Loucy (cell line): Measurements from ENCODE around the gene SIM2.

Experiments used
- H2AFZ ChIP-seq: fragments of 200-600 bp; sonication (generic); 2 replicates; pipeline ENCODE4 v1.6.0; 2016; ENCODE audit warnings: antibody characterized with exemption, mild to moderate bottlenecking, low read length, moderate library complexity
- H3F3A ChIP-seq: fragments of 200-600 bp; 2 replicates; pipeline ENCODE4 v1.6.0; 2016; ENCODE audit warnings: antibody characterized with exemption, low read depth, mild to moderate bottlenecking
- H3K27me3 ChIP-seq: fragments of 200-600 bp; sonication (generic); 2 replicates; pipeline ENCODE4 v1.6.1; 2014; ENCODE audit warnings: low read length, mild to moderate bottlenecking; ENCODE audit not compliant: insufficient read depth, poor library complexity, severe bottlenecking
- H3K36me3 ChIP-seq: fragments of 200-600 bp; sonication (generic); 2 replicates; pipeline ENCODE4 v1.6.1; 2016; ENCODE audit warnings: low read length; ENCODE audit not compliant: insufficient read depth
- H3K4me1 ChIP-seq: fragments of 200-600 bp; sonication (generic); 2 replicates; pipeline ENCODE4 v1.5.1; 2014; ENCODE audit warnings: low read length, mild to moderate bottlenecking; ENCODE audit not compliant: insufficient read depth, poor library complexity, severe bottlenecking
- H3K4me2 ChIP-seq: fragments of 200-600 bp; sonication (generic); 2 replicates; pipeline ENCODE4 v1.6.0; 2014; ENCODE audit warnings: antibody characterized with exemption, low read length, low read depth, mild to moderate bottlenecking; ENCODE audit not compliant: poor library complexity, severe bottlenecking
- H3K4me3 ChIP-seq: fragments of 200-600 bp; sonication (generic); 2 replicates; pipeline ENCODE4 v1.5.1; 2014; ENCODE audit warnings: low read length, mild to moderate bottlenecking, mixed read lengths; ENCODE audit not compliant: poor library complexity, severe bottlenecking
- H3K79me2 ChIP-seq: fragments of 200-600 bp; sonication (generic); 2 replicates; pipeline ENCODE4 v1.6.1; 2014; ENCODE audit warnings: low read length; ENCODE audit not compliant: insufficient read depth
- H3K9ac ChIP-seq: fragments of 200-600 bp; sonication (generic); 2 replicates; pipeline ENCODE4 v1.6.0; 2014; ENCODE audit warnings: mild to moderate bottlenecking, low read depth, low read length, moderate library complexity; ENCODE audit not compliant: poor library complexity, severe bottlenecking
- H3K9me2 ChIP-seq: fragments of 200-600 bp; sonication (generic); replicated peaks from 2 replicates; pipeline ENCODE4 v1.6.1; 2016; ENCODE audit warnings: low read depth, low read length, mixed read lengths
- H3K9me3 ChIP-seq: fragments of 200-600 bp; sonication (generic); 2 replicates; pipeline ENCODE4 v1.6.1; 2014; ENCODE audit warnings: mild to moderate bottlenecking, antibody characterized with exemption, low read length, low read depth; ENCODE audit not compliant: insufficient read depth
- H4K20me1 ChIP-seq: fragments of 200-600 bp; sonication (generic); 2 replicates; pipeline ENCODE4 v1.6.0; 2014; ENCODE audit warnings: antibody characterized with exemption, low read length, mild to moderate bottlenecking; ENCODE audit not compliant: insufficient read depth, poor library complexity, severe bottlenecking
- CTCF ChIP-seq: fragments of 200-600 bp; sonication (generic); conservative IDR thresholded peaks from 2 replicates; pipeline ENCODE4 v1.5.1; 2014; ENCODE audit warnings: mild to moderate bottlenecking, antibody characterized with exemption, low read length
- EZH2phosphoT487 ChIP-seq: fragments of 200-600 bp; IDR thresholded peaks from 2 replicates; pipeline ENCODE4 v1.6.1; 2018; ENCODE audit warnings: antibody characterized with exemption, mild to moderate bottlenecking, moderate library complexity, borderline replicate concordance

The SIM2 gene

GRCh38 chr21:36734367-36735200 is 35.7 kb downstream of the SIM2 start:
- H3K4me1 ChIP-seq = no peaks in the 10 kb centered on the region
- no peak overlapping the region for H3K4me2 ChIP-seq
- H3K9me3 ChIP-seq = no peaks in the 10 kb centered on the region
- H3K9me2 ChIP-seq = no peaks in the 10 kb centered on the region
- H3K9ac ChIP-seq = no peak overlapping the region
- H4K20me1 ChIP-seq = no peaks in the 10 kb centered on the region
- H3K27me3 ChIP-seq = no peaks in the 10 kb centered on the region
- H2AFZ ChIP-seq = no peak overlapping the region
- H3K4me3 ChIP-seq = no peak overlapping the region
- no peak for TF ChIP-seq CTCF
- no peak for TF ChIP-seq EZH2phosphoT487
- no peaks in the 10 kb centered on the region for H3K79me2 ChIP-seq
- H3F3A ChIP-seq = no peaks in the 10 kb centered on the region
- no peaks in the 10 kb centered on the region for H3K36me3 ChIP-seq

GRCh38 chr21:36735201-36735515 is 36.2 kb downstream of the SIM2 start:
- H3K4me1 ChIP-seq = no peaks in the 10 kb centered on the region
- H3K36me3 ChIP-seq = no peaks in the 10 kb centered on the region
- no peak overlapping the region for H3K4me2 ChIP-seq
- H3F3A ChIP-seq = no peaks in the 10 kb centered on the region
- no peak overlapping the region for H3K9ac ChIP-seq
- no peak overlapping the region for H3K4me3 ChIP-seq
- no peak overlapping the region for H2AFZ ChIP-seq
- H3K9me2 ChIP-seq = no peaks in the 10 kb centered on the region
- no peaks in the 10 kb centered on the region for H3K79me2 ChIP-seq
- no peaks in the 10 kb centered on the region for H3K27me3 ChIP-seq
- no peak for TF ChIP-seq EZH2phosphoT487
- no peak for TF ChIP-seq CTCF
- no peaks in the 10 kb centered on the region for H4K20me1 ChIP-seq
- H3K9me3 ChIP-seq = no peaks in the 10 kb centered on the region

GRCh38 chr21:36735724-36736320 is 36.9 kb downstream of the SIM2 start:
- no peaks in the 10 kb centered on the region for H3F3A ChIP-seq
- H3K9me3 ChIP-seq = no peaks in the 10 kb centered on the region
- H3K36me3 ChIP-seq = no peaks in the 10 kb centered on the region
- no peak overlapping the region for H3K4me3 ChIP-seq
- H3K79me2 ChIP-seq = no peaks in the 10 kb centered on the region
- H2AFZ ChIP-seq = no peak overlapping the region
- no peaks in the 10 kb centered on the region for H3K4me1 ChIP-seq
- H3K27me3 ChIP-seq = no peaks in the 10 kb centered on the region
- H3K9ac ChIP-seq = no peak overlapping the region
- H3K9me2 ChIP-seq = no peaks in the 10 kb centered on the region
- no peak for TF ChIP-seq EZH2phosphoT487
- TF ChIP-seq CTCF = no peak
- H3K4me2 ChIP-seq = no peak overlapping the region
- no peaks in the 10 kb centered on the region for H4K20me1 ChIP-seq
